ENCODE results near the gene OXT.
A peak's percentile ranks its signal among the peaks of the same experiment; 100 is the strongest.

Gene OXT

DNA sequence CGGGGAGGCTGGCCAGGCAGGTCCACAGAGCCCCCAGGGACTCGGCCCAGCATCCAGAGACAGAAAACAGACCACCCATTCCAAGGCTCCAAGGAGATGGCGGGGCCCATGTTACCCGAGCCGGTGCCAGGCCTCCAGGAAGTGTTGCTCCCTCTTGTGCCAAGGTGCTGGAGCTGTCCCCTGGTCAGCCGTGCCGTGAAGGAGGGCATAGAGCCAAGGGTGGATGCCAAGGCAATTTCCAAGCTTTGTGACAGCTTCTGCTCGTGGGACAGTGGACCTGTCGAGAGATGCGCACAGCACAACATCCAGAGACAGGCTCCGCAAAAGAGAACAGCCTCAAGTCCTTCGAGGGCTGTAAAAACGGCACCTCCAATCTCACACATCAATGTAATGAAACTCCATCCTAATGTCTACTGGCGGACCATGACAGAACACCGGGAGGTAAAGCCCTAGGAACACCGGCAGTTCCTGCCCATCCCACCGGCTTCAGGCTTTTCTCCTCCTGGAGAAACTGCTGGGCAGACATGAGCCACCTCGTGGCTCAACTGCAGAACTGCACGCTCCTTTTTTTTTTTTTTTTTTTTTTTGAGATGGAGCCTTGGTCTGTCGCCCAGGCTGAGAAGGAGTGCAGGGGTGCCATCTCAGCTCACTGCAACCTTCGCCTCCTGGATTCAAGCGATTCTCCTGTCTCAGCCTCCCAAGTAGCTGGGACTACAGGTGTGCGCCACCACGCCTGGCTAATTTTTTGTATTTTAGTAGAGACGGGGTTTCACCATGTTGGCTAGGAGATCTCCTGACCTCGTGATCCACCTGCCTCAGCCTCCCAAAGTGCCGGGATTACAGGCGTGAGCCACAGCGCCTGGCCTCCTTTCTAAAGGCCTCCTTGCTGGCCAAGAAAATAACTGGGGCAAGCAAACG lies 44.0 kb downstream of the OXT start:
- DNase-seq: peak; percentile 60

DNA sequence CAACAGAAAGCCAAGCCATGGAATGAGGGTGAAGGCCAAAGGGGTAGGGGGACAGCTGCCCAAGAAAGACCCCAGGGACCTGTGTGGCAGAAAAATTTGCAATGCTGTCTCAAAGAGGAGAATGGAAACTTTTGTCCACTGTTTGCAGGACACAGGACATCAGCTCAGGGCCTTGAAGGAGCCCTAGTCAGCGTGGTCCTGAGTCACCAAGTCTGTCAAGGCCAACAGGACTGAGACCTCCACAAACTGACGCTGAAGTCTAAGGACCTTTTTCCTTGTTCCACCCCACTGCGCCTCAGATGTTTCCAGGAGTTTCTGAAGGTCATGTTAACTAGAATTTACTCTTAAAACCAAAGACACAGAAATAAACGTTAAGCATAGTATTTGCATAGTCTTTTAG lies 44.9 kb downstream of the OXT start:
- no peak for DNase-seq

DNA sequence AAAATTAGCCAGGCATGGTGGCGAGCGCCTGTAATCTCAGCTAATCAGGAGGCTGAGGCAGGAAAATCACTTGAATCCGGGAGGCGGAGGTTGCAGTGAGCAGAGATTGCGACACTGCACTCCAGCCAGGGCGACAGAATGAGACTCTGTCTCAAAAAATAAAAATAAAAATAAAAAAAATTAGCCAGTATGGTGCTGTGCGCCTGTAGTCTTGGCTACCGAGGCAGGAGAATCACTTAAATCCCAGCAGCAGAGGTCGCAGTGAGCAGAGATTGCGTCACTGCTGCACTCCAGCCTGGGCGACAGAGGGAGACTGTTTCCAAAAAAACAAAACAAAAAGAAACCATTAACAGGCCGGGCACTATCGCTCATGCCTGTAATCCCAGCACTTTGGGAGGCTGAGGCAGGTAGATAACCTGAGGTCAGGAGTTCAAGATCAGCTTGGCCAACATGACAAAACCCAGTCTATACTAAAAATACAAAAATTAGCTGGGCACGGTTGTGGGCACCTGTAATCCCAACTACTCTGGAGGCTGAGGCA lies 46.5 kb downstream of the OXT start:
- peak; percentile 73 for DNase-seq

DNA sequence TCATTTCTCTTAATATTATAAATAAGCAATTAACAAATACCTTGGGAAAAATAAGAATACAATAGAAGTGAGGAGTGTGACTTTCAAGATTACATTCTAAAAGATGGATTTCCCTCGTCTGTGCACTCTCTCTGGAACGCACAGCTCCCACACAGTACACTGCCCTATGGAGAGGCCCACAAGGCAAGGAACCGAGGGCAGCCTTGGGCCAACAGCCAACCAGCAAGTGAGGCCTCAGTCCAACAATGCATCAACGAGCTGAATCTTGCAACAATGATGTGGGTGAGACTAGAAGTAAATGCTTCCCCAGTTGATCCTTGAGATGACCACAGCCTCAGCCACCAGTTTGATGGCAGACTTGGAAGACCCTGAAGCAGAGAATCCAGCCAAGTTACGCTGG lies 47.6 kb downstream of the OXT start:
- no peak for DNase-seq

DNA sequence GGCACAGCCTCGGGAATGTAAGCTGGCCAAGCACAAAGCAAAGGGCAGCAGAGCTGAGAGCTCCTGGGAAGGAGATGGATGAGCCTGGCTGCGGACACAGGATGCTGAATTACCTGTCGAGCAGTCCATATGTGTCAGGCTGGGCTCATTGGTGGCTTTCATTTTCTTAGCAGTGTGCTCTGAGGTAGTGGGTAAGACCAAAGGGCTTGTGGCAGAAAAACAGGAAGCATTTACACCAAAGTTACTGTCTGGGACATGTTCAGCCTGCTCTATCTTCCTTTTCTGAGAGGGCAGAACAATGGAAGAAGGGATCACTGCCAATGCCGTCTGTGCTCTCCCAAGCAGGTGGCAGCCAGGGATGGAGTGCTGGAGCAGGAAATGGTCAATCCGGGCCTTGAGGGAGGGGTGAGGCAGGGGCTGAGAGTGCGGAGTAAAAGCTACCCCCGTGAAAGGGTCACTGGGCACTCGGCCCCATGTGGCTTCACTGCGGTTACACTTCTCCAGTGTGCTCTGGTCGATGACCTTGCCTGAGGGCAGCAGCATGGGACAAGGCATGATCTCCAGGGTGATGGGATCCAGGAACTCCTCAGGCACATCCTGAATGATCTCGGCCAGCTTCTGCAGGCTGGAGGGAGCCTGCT lies 50.0 kb downstream of the OXT start:
- DNase-seq: peak; percentile 31
